WTC11 (cell line): ENCODE data around the gene DPP8.

Experiments
- ETV6 ChIP-seq: sonication (generic); formaldehyde crosslinking; IDR thresholded peaks from 2 replicates; pipeline ENCODE4 v1.8.1; 2022; ENCODE audit warnings: mild to moderate bottlenecking, missing genetic modification reagents
- MAX ChIP-seq: sonication (generic); formaldehyde crosslinking; IDR thresholded peaks from 2 replicates; pipeline ENCODE4 v1.8.0; 2022; ENCODE audit warnings: mild to moderate bottlenecking, missing genetic modification reagents
- NR2C2 ChIP-seq: sonication (generic); formaldehyde crosslinking; IDR thresholded peaks from 2 replicates; pipeline ENCODE4 v1.8.0; 2022; ENCODE audit warnings: mild to moderate bottlenecking, missing genetic modification reagents
- TF ChIP-seq, protein P1 (sequence below): fragments of 200-600 bp; IDR thresholded peaks from 2 replicates; pipeline ENCODE4 v1.8.0; 2022; ENCODE audit warnings: antibody characterized with exemption

DNA sequence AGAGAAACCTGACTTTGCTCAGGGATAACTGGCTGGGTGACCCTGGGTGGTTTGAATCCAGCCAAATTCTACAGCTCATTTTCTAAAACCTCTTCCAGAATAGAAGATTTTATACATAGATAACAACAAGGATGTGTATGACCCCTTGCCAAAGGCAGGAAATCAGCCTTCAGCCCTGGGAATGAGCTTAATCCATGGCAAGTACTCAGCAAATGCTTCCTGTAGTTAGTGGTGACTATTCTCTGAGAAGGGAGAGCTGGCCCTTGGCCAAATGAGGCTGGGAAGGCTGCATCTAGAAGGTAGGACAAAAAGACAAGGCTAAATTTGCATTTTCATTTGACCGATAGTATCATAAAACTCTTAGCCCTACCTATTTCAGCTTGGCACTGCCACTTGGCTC, 8.1 kb upstream of the DPP8 start:
- TF ChIP-seq MAX (CRISPR knock-in tag) = no peak
- no peak for TF ChIP-seq NR2C2 (CRISPR knock-in tag)
- TF ChIP-seq ETV6 (CRISPR knock-in tag) = no peak
- TF ChIP-seq, protein P1, sequence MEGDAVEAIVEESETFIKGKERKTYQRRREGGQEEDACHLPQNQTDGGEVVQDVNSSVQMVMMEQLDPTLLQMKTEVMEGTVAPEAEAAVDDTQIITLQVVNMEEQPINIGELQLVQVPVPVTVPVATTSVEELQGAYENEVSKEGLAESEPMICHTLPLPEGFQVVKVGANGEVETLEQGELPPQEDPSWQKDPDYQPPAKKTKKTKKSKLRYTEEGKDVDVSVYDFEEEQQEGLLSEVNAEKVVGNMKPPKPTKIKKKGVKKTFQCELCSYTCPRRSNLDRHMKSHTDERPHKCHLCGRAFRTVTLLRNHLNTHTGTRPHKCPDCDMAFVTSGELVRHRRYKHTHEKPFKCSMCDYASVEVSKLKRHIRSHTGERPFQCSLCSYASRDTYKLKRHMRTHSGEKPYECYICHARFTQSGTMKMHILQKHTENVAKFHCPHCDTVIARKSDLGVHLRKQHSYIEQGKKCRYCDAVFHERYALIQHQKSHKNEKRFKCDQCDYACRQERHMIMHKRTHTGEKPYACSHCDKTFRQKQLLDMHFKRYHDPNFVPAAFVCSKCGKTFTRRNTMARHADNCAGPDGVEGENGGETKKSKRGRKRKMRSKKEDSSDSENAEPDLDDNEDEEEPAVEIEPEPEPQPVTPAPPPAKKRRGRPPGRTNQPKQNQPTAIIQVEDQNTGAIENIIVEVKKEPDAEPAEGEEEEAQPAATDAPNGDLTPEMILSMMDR = no peak
